ENCODE measurements around the gene CNGA2.

Gene CNGA2

GRCh38 chrX:151712253-151712652, 22.3 kb upstream of the CNGA2 start:
- no peak for DNase-seq (ENCODE audit: low read depth)

DNA sequence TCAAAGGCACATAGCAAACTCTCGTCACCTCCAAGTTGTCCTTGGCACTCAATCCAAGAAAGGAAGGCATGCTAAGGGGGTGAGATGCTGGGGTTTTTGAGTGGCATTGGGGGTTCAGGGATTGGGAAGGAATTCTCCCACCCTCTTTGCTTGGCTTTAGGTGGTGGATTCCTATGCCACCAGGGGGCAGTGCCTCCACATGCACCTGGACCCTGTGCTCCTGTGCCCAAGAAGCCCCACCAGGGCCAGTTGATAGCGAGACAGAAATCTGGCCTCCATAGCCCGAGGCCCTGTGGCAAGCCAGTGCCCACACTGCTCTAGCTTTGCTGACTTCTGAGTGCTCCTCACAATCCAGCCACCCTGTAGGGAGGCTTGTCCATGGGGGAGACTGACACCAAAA, 20.7 kb upstream of the CNGA2 start:
- no peak for DNase-seq (ENCODE audit: low read depth)

GRCh38 chrX:151714362-151714761, 20.2 kb upstream of the CNGA2 start:
- no peak for DNase-seq (ENCODE audit: low read depth)

DNA sequence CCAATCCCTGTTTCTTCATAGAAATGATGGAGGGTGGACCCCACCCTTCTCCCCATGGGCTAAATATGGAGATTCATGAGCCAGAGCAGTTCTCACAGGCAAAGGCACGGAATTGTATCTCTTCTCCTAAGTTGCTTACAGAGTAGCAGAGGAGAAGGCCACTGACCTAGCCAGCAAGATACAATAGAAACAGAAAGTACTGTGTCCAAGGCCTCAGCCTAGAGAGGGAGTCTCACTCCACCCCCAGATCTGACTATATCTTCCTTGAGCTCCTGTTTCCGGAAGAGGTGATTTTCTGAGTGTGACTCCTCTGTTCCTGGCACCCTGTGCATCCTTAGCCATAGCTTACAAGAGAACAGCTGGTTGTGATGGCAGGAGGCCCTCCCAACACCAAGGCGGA, 18.8 kb upstream of the CNGA2 start, which contains the start of gene FATE1:
FATE1 (plus strand) TSS at position 284 of the 400 bp plus-strand sequence; CDS start at position 369, 85 bp downstream.
- no peak for DNase-seq (ENCODE audit: low read depth)

- no peak for DNase-seq (ENCODE audit: low read depth)
Measured at GRCh38 chrX:151722241-151722846, 12.2 kb upstream of the CNGA2 start.

- no peak for DNase-seq (ENCODE audit: low read depth)
Measured at GRCh38 chrX:151723156-151723760, 11.3 kb upstream of the CNGA2 start.

- DNase-seq (ENCODE audit: low read depth): no peak
Measured at GRCh38 chrX:151724563-151725337, 9.8 kb upstream of the CNGA2 start.

GRCh38 chrX:151725338-151725614, 9.3 kb upstream of the CNGA2 start:
- DNase-seq (ENCODE audit: low read depth): no peak

- DNase-seq (ENCODE audit: low read depth): no peak
Measured at GRCh38 chrX:151726751-151727150, 7.8 kb upstream of the CNGA2 start.

- no peak for DNase-seq (ENCODE audit: low read depth)
Measured at GRCh38 chrX:151727346-151727745, 7.2 kb upstream of the CNGA2 start.

GRCh38 chrX:151729056-151729725, 5.4 kb upstream of the CNGA2 start:
- no peak for DNase-seq (ENCODE audit: low read depth)

- no peak for DNase-seq (ENCODE audit: low read depth)
Measured at GRCh38 chrX:151735219-151735618, 673 bp downstream of the CNGA2 start.

- DNase-seq (ENCODE audit: low read depth): no peak
Measured at GRCh38 chrX:151736685-151737084, 2.1 kb downstream of the CNGA2 start.

DNA sequence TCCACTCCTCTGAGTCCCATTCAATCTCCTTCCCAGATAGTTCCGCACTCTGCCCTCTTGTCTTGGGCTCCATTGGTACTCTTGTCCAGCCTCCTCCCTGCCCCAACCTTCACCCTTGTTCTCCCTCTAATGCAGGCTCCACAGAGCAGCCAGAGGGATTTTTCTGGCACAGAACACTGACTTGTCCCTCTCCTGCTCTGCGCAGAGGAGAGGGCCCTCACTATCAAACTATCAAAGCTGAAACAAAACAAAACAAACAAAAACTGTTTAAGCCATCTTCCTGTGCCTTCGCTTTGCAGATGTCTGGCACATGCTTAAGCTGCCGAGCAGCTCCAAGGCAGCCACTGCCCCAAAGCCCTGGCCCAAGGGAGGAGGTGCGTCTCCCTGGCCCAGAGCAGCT, 2.9 kb downstream of the CNGA2 start:
- no peak for DNase-seq (ENCODE audit: low read depth)

GRCh38 chrX:151738751-151739150, 4.2 kb downstream of the CNGA2 start:
- no peak for DNase-seq (ENCODE audit: low read depth)

GRCh38 chrX:151741606-151742005, 7.1 kb downstream of the CNGA2 start:
- DNase-seq (ENCODE audit: low read depth): no peak

- DNase-seq (ENCODE audit: low read depth): no peak
Measured at GRCh38 chrX:151742311-151742710, 7.8 kb downstream of the CNGA2 start.

- no peak for DNase-seq (ENCODE audit: low read depth)
Measured at GRCh38 chrX:151743651-151744470, 9.3 kb downstream of the CNGA2 start.

GRCh38 chrX:151745651-151746050, 11.1 kb downstream of the CNGA2 start:
- DNase-seq (ENCODE audit: low read depth): no peak

GRCh38 chrX:151746502-151746901, 12.0 kb downstream of the CNGA2 start:
- no peak for DNase-seq (ENCODE audit: low read depth)

DNA sequence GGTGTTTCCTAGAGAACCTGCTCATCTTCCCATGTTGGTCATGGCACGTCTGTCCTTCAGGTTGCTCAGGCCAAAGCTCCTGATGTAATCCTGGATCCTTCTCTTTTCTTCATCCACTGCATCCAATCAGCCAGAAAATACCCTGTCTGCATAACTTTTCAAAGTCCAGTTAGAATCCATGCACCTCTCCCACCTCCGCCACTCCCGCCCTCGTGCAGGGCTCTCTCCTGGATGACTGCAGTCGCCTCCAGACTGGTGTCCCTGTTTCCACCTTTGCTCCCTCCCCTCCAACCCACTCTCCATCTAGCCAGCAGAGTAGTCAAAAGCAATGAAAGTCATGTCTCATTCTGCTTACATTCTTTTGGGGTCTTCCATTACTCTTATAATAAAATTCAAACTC, 16.0 kb downstream of the CNGA2 start:
- no peak for DNase-seq (ENCODE audit: low read depth)

GRCh38 chrX:151752847-151753246, 18.3 kb downstream of the CNGA2 start:
- DNase-seq (ENCODE audit: low read depth): no peak
